ENCODE results near the gene BLTP3B.

- TF ChIP-seq, protein P1, sequence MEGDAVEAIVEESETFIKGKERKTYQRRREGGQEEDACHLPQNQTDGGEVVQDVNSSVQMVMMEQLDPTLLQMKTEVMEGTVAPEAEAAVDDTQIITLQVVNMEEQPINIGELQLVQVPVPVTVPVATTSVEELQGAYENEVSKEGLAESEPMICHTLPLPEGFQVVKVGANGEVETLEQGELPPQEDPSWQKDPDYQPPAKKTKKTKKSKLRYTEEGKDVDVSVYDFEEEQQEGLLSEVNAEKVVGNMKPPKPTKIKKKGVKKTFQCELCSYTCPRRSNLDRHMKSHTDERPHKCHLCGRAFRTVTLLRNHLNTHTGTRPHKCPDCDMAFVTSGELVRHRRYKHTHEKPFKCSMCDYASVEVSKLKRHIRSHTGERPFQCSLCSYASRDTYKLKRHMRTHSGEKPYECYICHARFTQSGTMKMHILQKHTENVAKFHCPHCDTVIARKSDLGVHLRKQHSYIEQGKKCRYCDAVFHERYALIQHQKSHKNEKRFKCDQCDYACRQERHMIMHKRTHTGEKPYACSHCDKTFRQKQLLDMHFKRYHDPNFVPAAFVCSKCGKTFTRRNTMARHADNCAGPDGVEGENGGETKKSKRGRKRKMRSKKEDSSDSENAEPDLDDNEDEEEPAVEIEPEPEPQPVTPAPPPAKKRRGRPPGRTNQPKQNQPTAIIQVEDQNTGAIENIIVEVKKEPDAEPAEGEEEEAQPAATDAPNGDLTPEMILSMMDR (conservative IDR thresholded peaks at IDR 0.05): no peak
- TF ChIP-seq ZFX (IDR thresholded peaks at IDR 0.05): no peak
These were observed 36.6 kb upstream of the BLTP3B start for GRCh38 chr12:100179252-100179651.
